Measurements from ENCODE around the gene POU6F2.

POU6F2 gene

GRCh38 chr7:39383136-39383535 is 405.4 kb downstream of the POU6F2 start:
- in situ Hi-C loops (cut with HindIII; ENCODE audit: low sequenced_read_pairs), result no loop called here

DNA sequence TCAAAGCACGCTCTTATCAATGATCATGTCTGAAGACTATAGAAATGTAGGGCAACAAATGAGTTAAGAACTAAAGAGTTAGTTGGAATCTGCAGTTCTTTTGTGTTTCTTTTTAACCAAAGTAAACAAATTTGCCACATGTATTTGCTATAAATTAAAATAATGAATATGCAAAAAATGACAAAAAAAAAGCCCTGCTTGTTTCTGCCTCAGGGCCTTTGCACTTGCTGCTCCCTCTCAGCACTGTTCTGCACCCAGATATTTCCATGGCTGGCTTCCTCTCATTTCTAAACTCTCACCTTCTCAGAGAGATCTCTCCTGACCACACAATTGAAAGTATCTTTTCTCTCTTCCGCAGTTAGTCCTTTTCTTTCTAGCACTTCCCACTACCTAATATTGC is 406.7 kb downstream of the POU6F2 start:
- in situ Hi-C loops (cut with HindIII; ENCODE audit: low sequenced_read_pairs), result no loop called here

GRCh38 chr7:39386718-39387117 is 409.0 kb downstream of the POU6F2 start:
- in situ Hi-C loops (cut with HindIII; ENCODE audit: low sequenced_read_pairs), result no loop called here

GRCh38 chr7:39392151-39392550 is 414.4 kb downstream of the POU6F2 start:
- in situ Hi-C loops (cut with HindIII; ENCODE audit: low sequenced_read_pairs), result no loop called here

DNA sequence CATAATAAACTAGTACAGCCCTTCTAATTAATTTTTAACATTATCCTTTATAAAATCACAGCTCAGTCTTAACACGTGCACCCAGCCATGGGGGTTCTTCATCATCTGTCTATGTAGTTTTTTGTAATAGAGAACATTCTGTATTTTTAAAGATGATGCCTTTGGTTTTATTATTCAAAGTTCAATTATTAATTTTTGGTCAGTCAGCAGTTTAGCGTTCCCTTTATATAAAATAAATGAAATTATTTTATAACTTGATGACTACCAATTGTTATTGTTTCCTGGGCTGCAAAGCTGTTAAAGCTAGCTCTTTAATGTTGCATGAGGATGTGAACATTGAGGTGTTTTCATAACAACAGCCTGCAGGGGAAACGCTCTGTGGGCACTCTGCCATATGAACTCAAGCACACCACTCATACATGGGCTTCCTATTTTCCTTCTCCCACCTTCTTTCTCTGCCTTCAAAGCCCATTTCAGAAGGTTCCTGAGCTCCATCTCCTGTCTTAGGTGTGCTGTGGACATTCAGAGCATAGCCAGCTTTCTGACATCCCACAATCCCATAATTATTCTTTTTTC is 416.5 kb downstream of the POU6F2 start:
- in situ Hi-C loops (cut with HindIII; ENCODE audit: low sequenced_read_pairs), result no loop called here

- in situ Hi-C loops (cut with HindIII; ENCODE audit: low sequenced_read_pairs), result no loop called here
Observed at GRCh38 chr7:39399458-39399857, 421.7 kb downstream of the POU6F2 start.

DNA sequence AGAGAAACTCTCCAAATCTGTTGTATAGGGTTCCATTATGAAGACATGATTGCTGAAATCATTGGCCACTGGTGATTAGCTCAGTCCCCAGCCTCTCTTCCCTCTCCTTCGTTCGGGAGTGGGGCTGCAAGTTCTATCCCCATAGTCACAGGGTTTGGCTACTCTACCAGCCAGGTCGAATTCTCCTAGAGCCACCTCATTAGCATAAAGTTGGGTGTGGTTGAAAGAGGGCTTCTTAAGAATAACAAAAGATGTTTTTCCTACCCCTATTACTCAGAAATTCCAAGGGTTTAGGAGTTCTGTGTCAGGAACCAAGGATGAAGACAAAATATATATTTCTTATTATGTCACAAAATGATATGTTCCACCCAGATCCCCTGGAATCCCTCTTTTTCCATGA is 422.3 kb downstream of the POU6F2 start:
- in situ Hi-C loops (cut with HindIII; ENCODE audit: low sequenced_read_pairs), result no loop called here

- in situ Hi-C loops (cut with HindIII; ENCODE audit: low sequenced_read_pairs), result no loop called here
Observed at GRCh38 chr7:39400836-39401235, 423.1 kb downstream of the POU6F2 start.

GRCh38 chr7:39402034-39402433 is 424.3 kb downstream of the POU6F2 start:
- in situ Hi-C loops (cut with HindIII; ENCODE audit: low sequenced_read_pairs), result no loop called here

- in situ Hi-C loops (cut with HindIII; ENCODE audit: low sequenced_read_pairs), result no loop called here
Observed at GRCh38 chr7:39404907-39405306, 427.2 kb downstream of the POU6F2 start.

- in situ Hi-C loops (cut with HindIII; ENCODE audit: low sequenced_read_pairs), result no loop called here
Observed at GRCh38 chr7:39405581-39405980, 427.9 kb downstream of the POU6F2 start.

DNA sequence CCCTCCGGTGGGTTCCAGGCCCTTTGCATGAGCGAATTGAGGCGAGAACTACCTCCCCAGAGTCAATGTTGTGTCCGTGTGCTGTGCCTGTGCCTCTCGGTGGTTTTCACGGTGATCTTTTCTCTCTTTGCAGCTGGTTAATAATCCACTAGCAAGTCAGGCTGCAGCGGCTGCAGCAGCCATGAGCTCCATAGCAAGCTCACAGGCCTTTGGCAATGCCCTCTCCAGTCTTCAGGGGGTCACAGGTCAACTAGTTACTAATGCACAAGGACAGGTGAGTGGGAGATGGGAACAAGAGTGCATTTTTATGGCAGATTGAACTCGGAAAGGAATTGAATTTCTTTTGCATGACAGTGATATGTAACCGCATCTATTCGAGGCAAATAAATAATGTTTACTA is 428.8 kb downstream of the POU6F2 start:
- in situ Hi-C loops (cut with HindIII; ENCODE audit: low sequenced_read_pairs), result no loop called here

- in situ Hi-C loops (cut with HindIII; ENCODE audit: low sequenced_read_pairs), result no loop called here
Observed at GRCh38 chr7:39407137-39407536, 429.4 kb downstream of the POU6F2 start.

DNA sequence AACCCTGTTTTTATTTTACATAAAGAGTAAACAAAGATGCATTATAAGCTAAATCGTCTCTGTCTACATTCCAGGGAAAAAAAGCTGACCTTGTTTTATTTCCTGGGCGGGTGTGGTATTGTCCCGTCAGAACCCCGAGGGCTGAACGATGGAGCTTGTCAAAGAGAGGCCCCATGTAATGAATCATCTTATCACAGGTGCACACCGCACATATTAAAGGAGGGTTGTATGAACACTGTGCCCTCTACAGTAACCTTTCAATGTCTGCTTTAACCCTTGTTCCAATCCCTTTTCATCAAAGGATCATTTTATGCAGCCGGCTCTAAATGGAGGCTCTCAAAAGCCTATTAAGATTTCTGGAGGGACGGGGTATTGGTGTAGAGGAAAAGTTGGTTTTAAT is 430.0 kb downstream of the POU6F2 start:
- in situ Hi-C loops (cut with HindIII; ENCODE audit: low sequenced_read_pairs), result no loop called here

- in situ Hi-C loops (cut with HindIII; ENCODE audit: low sequenced_read_pairs), result no loop called here
Observed at GRCh38 chr7:39408906-39409305, 431.2 kb downstream of the POU6F2 start.

GRCh38 chr7:39410582-39410981 is 432.9 kb downstream of the POU6F2 start:
- in situ Hi-C loops (cut with HindIII; ENCODE audit: low sequenced_read_pairs), result no loop called here

GRCh38 chr7:39413636-39414223 is 436.0 kb downstream of the POU6F2 start:
- in situ Hi-C loops (cut with HindIII; ENCODE audit: low sequenced_read_pairs), result no loop called here

DNA sequence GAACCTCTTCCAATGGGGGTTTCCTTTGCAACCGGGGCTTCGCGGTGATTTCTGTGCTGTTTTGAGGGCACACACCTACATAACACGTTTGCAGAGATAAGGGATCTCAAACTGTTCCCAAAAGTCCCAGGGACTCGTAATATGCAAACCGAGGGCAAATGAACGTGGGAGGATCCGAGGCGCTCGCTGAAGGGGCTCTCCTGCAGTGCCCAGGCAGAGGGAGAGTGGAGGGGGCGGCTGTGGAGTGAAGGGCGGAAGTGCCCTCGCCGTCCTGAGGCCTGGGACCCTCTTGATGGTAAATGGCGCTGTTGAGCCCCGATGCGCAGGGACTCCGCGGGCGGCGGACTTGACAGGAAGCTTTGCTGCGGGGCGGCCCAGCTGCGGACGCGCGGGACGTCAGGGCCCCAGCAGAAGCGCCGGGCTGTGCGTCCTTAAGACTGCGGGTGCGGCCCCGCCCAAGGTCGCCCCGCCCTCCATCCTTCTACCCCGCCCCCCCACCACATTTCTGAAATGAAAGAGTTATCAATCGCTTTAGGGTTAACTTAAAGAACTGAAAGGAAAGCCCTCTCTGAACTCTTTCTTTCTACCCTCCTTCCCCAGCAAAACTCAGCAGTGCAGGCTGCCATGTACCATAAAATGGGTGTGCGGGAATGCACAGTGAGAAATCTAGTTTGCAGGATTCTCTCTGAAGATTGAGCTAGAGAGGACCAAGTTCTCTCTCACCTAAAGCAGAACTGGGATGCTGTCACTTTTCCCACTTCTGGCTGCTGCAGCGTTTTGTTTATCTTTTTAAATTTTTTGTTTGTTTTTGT is 436.7 kb downstream of the POU6F2 start:
- in situ Hi-C loops (cut with HindIII; ENCODE audit: low sequenced_read_pairs), result no loop called here

GRCh38 chr7:39415091-39415787 is 437.5 kb downstream of the POU6F2 start:
- in situ Hi-C loops (cut with HindIII; ENCODE audit: low sequenced_read_pairs), result no loop called here

- in situ Hi-C loops (cut with HindIII; ENCODE audit: low sequenced_read_pairs), result no loop called here
Observed at GRCh38 chr7:39416866-39417265, 439.2 kb downstream of the POU6F2 start.

GRCh38 chr7:39417642-39418041 is 439.9 kb downstream of the POU6F2 start:
- in situ Hi-C loops (cut with HindIII; ENCODE audit: low sequenced_read_pairs), result no loop called here

GRCh38 chr7:39421251-39421650 is 443.5 kb downstream of the POU6F2 start:
- in situ Hi-C loops (cut with HindIII; ENCODE audit: low sequenced_read_pairs), result no loop called here
